Activated T-cell treated with anti-CD3 and anti-CD28 coated beads, Interleukin-2, amount 50 U/mL, for 48 hours (primary cell): ENCODE measurements around the gene SLC25A12.
"Not testable (repeated sequence)": the region's sequence is repeated elsewhere in the genome, so short reads cannot be mapped to it uniquely, and the experiment has no call there.

Source experiments
- DNase-seq, 2 experiments: peaks; one replicate each; pipeline ENCODE4 v3.0.0-alpha.2; 2020

The SLC25A12 gene, protein sequence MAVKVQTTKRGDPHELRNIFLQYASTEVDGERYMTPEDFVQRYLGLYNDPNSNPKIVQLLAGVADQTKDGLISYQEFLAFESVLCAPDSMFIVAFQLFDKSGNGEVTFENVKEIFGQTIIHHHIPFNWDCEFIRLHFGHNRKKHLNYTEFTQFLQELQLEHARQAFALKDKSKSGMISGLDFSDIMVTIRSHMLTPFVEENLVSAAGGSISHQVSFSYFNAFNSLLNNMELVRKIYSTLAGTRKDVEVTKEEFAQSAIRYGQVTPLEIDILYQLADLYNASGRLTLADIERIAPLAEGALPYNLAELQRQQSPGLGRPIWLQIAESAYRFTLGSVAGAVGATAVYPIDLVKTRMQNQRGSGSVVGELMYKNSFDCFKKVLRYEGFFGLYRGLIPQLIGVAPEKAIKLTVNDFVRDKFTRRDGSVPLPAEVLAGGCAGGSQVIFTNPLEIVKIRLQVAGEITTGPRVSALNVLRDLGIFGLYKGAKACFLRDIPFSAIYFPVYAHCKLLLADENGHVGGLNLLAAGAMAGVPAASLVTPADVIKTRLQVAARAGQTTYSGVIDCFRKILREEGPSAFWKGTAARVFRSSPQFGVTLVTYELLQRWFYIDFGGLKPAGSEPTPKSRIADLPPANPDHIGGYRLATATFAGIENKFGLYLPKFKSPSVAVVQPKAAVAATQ

DNA sequence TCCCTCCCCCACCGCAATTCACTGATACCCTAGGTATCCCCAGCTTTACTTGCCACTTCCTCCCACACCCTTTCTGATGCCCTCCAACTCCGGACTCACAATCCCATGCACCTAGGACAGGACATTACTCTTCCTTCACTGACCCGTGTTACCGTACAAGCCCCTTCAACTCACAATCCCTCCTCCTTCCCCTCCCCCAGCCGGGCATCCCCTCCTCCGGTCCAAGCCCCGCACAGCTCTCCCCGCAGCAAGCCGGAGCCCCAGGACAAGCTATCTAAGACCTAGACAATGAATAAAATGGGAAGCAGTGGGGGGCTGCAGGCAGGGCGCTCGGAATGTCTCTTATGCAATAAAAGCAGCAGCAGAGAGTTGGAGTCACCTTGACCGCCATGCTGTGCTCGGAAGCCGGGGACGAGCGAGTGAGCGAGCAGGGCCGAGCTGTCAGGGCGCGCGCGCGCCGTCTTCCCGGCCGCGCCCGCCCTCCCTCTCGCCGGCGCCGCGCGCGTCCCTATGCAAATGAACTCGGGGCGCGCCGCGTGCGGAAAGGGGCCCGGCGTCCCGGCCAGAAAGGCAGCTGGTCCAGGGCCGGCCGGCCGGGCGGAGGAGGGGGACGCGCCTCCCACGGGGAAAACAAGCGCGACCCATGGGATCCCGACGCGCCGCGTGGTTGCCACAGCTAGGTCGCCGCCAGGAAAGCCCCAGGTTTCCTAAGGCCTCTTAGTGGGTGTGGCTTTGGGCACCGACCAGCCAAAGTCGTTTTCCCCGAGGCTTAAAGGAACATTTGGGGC, at the start of gene SLC25A12:
Gene SLC25A12 (minus strand): TSS at position 421 of the 788 bp plus-strand sequence. CDS start 30 bp downstream, at position 391.
- DNase-seq, result peak; percentile 81 to 84

DNA sequence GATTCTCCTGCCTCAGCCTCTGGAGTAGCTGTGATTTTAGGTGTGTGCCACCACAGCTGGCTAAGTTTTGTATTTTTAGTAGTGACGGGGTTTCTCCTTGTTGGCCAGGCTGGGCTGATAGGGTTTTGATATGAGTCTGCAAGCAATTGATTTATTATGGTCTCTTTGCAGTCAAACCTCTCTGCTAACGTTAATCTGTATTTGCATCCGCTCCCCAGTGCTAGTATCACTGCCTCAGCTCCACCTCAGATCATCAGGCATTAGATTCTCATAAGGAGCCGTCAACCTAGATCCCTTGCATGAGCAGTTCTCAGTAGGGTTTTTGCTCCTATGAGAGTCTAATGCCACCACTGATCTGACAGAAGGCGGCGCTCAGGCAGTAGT, 47.3 kb upstream of the SLC25A12 start:
- DNase-seq, result no peak

DNA sequence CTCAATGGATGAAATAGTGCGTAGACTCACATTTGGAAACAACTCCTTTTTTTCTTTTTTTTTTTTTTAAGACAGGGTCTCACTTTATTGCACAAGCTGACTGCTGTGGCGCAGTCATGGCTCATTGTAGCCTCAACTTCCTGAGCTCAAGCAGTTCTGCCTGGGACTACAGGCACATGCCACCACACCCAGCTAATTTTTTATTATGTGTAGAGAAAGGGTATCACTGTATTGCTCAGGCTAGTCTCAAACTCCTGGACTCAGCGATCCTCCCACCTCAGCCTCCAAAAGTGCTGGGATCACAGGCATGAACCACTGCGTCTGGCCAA, 45.7 kb upstream of the SLC25A12 start:
- DNase-seq, result no peak

DNA sequence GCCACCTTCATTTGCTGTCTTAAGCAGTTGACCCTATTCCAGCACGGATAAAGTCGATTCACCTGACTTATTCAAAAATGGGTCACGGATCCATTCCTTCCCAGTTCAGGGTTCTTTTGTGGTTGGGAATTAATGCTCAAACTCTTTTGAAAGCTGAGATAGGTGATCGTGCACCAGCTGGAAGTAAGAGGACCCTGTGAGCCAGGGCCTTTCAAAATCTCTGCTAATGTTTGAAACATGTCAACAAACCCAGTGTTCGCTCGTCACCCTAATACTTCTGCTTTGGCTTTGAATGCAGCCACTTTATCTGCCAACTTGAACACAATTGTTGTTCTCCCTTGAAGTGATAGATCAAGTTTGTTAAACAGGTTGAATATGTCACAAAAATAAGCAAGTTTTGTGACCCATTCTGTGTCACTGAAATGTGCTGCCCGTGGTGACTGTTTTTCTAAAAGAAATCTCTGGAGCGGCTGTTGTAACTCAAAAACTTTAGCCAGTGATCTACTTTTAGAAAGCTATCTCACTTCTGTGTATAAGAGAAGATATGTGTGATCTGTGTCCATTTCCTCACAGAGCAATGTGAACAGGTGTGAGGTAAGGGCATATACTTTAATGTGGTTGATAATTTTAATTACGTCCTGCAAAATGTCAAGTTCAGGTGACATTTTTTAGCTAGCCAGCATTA, 45.2 kb upstream of the SLC25A12 start:
- no peak for DNase-seq

DNA sequence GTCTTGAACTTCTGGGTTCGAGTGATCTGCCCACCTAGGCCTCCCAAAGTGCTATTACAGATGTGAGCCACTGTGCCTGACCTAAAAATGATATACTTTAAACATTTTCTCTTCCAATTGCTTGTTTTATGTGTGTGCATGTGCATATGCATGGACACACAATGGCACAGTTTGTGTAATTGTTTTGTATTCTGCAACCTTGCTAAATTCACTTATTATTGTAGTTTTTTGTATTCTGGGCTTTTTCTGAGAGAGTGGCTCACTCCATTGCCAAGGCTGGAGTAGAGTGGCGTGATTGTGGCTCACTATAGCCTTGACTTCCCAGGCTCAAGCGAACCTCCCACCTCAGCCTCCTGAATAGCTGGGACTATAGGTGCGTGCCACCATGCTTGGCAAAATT, 36.3 kb upstream of the SLC25A12 start:
- DNase-seq, result no peak

DNA sequence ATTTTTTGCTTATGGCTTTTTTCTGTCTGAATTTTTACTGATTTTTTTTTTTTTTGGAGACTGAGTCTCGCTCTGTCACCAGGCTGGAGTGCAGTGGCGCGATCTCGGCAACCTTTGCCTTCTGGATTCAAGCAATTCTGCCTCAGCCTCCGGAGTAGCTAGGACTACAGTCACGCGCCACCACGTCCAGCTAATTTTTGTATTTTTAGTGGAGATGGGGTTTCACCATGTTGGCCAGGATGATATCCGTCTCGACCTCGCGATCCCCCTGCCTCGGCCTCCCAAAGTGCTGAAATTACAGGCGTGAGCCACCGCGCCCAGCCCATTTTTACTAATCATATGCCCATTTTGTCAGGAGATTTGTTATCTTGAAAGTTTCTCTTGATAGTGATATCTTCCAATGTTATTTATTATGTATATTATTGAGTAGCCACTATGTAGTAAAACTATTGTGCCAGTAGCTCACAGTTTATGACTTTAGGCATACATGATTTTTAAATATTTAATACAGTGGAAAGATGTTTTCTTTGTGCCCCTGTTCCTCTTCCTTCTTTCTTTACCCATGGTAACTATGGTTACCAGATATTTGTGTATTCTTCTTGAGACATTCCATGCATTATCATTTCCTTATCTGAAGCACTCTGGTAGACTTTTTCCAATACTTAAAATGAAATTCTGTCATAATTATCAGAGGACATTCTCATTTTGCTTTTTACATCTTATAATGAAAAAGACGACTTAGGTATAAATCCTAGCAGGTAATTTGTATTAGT, 30.3 kb upstream of the SLC25A12 start:
- no peak for DNase-seq

DNA sequence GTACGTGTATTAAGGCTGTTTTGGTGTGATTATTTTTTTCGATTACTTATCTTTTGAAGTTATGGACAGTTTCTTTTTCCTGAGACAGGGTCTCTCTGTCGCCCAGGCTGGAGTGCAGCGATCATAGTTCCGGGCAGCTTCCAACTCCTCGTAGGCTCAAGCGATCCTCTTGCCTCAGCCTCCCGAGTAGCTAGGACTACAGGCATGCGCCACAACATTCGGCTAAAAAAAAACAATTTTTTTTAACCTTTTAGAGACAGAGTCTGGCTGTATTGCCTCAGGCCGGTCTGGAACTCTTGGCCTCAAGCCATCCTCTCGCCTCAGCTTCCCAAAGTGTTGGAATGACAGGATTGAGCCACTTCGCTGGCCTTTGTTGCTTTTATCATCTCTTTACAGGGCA, 29.2 kb upstream of the SLC25A12 start:
- DNase-seq, result no peak

DNA sequence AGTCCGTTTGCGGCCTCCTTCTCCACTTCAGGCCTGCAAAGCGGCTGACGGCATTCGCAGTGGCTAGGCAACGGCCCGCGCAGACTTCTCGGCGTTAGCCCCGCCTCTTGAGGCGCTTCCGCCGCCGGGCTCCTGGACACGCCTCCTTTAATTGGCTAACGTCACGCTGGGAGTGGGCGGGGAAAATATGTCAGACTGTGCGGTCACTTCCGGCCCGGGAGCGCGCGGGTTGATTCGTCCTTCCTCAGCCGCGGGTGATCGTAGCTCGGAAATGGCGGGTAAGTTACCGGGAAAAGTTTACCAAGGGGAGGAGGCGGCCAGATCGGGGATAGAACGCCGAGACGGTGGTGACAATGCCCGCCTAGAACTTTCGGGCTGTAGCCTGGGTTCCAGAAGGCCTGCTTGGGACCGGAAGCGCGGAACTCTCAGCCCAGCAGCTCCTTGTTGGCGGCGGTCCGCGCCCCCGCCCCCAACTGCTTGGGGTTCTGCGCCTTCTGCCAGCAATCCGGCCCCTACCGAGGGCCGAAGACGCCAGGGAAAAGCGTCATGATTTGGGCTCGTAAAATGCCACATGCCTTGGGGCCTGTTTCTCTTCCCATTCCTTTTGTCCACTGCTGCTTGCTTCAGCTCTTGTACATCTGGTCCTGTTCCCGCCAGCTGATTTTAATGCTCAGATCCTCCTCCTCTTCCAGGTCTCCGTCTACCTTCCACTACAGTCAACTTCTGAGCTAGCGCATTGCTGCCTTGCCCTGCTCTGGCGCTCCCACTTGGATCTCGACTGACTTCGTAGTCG, 28.4 kb upstream of the SLC25A12 start, which contains the start of gene HAT1:
Gene HAT1 (plus strand): TSS at position 232 of the 793 bp plus-strand sequence. CDS start 40 bp downstream, at position 272.
- DNase-seq, result peak; percentile 99

DNA sequence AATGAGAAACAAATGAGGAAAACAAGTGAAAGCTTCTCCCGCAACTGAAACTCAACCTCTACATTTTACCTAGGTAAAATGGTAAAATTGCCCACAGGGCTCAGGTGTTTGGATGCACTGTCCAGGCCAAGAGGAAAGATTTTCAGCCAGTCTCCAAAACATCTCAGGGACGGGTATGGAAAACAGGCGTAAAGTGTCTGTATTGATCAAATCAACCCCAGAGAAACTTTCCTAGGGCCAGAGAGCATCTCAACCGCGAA, 27.9 kb upstream of the SLC25A12 start:
- DNase-seq, result no peak

DNA sequence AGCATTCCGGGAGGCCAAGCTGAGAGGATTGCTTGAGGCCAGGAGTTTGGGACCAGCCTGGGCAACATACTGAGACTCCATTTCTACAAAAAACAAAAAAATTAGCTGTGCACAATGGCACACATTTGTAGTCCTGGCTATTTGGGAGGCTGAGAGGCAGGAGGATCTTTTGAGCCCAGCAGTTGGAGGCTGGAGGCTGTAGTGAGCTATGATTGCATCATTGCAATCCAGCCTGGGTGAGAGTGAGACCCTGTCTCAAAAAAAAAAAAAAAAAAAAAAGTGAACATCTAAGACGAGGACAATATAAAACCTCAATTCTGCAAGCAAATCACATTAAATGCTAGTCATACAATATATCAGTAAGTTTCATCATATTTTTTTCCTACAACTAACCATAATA, 25.4 kb upstream of the SLC25A12 start:
- DNase-seq, result no peak

DNA sequence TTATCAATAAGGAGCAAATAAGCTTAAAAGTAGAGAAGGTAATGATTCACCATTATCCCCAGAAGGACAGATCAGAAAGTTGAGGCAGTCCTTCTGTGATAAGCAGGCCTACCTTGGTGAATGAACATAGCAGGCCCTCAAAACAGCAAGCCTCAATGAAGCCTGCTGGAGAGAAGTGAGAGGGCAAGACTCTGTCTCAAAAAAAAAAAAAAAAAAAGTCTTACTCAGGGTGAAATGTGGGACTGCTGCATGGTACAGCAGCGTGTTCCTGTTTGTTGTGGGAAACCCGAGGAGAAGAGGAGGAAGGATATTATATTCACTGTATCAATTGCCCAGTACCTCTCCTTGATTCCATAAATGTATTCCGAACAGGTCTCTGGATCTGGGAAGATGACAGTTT, 19.5 kb upstream of the SLC25A12 start:
- no peak for DNase-seq

DNA sequence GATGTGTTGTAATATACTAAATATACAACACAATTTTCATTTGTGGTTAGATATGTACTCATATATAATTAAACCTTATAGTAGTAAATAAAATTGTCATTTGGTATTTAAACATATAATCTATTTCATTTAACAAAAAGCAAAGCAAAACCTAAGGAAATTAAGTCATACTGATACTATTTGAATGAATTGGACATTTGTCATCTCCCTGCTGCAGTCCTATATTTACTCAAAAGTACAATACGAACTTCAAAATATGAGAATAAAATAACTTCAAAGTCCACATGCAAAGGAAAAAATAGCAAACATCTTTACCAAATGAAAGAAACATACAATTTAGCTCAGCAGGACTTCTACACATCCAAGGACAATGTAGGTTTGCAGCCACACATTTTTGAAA, 16.4 kb upstream of the SLC25A12 start:
- DNase-seq, result no peak

DNA sequence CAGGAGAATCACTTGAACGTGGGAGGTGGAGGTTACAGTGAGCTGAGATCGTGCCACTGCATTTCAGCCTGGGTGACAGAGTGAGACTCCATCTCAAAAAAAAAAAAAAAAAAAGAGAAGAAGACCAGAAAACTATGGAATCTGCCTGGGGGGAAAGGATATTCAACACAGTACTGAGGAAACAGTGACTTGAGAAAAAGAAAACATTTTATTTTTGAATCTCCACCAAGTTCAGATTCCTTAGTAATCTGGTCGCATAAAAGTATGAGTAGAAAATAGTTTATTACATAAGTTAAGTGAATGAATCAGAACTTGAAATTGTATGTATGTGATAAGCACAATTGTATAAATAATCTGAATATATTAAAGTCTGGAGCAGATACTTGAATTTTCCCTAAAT, 15.2 kb upstream of the SLC25A12 start:
- DNase-seq, result no peak

DNA sequence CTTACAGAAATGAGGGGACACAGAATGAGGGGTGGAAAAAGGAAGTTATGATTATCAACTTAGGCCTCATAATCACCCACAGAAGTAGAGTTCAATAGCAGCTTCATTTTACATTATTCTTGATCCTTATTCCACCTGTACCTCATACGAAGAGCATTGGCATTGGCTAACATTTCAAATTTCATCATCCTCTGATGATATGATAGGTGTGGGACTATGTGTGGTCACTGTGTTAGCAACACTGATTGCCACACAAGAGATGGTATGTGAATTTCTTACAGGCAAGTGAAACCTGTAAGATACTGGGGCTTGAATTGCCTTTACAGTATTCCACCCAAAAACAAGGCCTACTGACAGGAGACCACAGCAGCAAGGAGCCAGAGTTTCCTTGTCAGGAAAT, 14.2 kb upstream of the SLC25A12 start:
- DNase-seq, result no peak

DNA sequence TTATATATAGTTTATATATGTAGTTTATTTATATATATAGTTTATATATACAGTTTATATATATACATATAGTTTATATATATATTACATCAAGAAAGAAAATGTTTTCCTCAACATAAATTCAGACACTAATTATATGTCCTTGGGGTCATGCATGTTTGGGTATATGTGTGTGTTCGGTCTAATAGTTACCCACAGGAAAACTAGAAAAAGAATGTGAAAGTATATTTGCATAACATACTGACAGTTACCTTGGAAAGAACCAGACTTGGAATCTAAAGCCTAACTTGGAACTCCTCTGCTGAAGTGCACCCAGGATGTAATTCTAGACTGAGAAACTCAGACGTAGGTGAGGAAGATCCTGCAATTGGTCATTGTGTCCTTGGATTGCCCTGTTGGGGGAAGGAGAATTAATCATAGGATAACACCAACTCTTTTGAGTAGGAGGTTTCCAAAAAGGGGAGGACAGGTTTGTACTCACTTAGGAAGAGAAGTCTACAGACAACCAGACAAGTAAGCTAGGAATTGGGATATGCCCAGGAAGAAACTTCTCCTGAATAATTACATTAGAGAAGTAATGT, 8.9 kb upstream of the SLC25A12 start:
- DNase-seq, result no peak

DNA sequence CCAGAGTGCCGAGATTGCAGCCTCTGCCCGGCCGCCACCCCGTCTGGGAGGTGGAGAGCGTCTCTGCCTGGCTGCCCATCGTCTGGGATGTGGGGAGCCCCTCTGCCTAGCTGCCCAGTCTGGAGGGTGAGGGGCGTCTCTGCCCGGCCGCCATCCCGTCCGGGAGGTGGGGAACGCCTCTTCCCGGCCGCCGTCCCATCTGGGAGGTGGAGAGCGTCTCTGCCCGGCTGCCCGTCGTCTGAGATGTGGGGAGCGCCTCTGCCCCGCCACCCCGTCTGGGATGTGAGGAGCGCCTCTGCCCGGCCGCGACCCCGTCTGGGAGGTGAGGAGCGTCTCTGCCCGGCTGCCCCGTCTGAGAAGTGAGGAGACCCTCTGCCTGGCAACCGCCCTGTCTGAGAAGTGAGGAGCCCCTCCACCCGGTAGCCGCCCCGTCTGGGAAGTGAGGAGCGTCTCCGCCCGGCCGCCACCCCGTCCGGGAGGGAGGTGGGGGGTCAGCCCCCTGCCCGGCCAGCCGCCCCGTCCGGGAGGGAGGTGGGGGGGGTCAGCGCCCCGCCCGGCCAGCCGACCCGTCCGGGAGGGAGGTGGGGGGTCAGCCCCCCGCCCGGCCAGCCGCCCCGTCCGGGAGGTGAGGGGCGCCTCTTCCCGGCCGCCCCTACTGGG, 5.7 kb upstream of the SLC25A12 start:
- DNase-seq, result not testable (repeated sequence)

DNA sequence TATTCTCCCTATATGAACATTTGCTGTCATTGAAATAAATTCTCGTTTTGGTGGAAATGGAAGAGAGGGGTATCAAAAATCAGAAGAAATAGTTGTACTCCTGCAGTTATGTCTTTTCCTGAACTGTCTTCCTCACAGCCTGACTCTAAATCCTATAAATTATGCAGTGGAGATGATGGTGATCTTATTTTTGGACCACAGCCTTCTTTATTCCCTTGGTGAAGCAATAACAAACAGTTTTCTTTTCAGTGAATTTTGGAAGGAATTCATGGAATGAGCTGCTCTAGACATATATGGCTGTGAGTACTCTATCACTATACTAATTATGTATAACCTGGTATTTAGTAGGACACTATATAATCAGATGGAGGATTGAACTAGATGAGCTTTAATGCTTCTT, 1.7 kb upstream of the SLC25A12 start:
- no peak for DNase-seq

DNA sequence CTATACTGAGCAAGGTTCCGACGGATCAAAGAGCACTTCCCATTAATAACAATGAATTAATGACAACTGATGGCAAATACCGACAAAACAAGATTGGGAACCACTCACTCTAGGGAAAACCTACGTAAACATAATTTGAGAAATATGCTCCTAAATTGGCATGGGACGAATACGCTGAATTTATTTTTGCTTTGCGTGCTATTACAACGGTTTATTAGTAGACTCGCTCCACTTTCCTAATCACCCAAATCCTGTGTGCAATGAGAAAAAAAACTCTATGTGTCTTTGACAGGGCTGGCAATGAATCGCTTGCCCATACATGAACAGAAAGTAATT, 536 bp upstream of the SLC25A12 start:
- DNase-seq, result no peak

DNA sequence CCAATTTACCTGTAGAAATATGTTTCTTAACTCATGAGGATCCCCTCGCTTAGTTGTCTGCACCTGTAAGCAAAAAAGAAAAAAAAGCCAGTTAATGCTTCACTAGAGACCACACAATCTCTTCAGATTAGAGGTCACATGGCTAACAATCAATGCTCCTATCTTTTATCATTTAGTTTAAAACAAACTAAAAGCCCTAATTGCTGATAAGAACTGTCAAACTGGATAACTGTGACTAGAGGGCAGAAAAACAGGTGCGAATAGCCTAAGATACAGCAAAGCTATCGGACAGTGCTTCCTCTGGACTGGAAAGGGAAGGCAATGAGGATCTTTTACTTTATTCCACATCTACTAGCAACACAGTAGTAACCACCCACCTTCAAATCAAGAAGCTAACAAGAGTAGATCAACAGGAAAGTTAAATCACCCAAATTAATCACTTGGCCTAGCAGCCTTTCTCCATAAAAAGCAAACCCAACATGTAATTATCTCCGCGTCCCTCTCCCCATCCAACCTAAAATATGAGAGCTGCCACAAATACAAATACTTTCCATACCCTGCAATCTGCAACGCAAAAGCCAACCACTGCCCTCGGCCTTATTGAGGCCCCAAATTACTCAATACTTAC, 734 bp downstream of the SLC25A12 start:
- no peak for DNase-seq

DNA sequence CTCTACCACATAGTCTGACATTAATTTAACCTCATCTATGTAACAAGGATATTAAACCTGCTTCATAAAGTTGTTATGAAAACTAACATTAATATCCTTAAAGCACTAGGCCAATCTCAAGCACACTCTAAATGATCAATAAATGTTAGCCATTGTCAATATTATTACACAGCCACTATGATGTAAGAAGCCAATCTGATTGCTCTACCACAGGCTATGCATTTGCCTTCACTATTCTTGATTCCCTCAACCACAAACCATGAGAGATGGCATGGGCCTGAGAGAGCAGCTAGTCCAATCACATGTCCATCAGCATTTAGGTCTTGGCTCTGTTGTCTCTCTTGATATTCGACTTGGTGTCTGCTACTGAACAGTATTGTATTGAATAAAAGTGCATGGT, 4.2 kb downstream of the SLC25A12 start:
- no peak for DNase-seq
